NCI-H1048 (cell line): Measurements from ENCODE around the gene MS4A14.
"Not testable (repeated sequence)": the region's sequence is repeated elsewhere in the genome, so short reads cannot be mapped to it uniquely, and the experiment has no call there.

Source experiments
- DNase-seq: peaks from one replicate; lab custom pipeline; 2025; lab: John Stamatoyannopoulos, UW

MS4A14 gene, protein sequence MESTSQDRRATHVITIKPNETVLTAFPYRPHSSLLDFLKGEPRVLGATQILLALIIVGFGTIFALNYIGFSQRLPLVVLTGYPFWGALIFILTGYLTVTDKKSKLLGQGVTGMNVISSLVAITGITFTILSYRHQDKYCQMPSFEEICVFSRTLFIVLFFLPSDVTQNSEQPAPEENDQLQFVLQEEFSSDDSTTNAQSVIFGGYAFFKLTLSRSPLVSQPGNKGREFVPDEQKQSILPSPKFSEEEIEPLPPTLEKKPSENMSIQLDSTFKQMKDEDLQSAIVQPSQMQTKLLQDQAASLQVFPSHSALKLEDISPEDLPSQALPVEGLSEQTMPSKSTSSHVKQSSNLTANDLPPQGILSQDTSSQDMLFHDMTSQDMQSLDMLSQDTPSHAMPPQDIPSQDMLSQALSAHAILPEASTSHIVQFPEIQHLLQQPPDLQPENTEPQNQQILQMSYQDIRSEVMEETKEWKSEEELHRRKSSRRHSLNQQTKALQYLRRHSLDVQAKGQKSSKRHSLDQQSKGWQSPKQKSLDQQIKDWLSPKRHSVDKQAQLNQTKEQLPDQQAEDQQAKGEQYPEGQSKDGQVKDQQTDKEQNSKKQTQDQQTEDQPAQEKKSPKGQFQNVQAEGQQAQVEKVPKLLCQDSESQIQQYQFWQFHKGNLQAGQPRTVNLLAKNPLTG

DNA sequence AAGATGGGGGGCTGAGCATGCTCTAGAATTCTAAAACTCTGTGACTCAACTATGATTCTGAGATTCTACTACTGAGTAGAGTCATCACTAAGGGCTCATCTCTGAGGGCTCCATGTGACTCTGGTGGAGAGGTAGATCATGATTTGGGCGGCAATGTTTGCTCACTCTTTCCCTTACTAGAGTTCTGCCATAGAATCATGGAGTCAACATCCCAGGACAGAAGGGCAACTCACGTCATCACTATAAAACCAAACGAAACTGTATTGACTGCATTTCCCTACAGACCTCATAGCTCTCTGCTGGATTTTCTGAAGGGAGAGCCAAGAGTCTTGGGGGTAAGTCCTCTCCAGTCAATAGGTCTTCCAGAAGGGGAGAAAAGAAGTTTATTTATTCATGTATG is at the start of gene MS4A14:
Gene MS4A14, plus strand, starts transcription at position 78 of the 400 bp plus-strand sequence. Its CDS starts 120 bp downstream, at position 198.
- no peak for DNase-seq

DNA sequence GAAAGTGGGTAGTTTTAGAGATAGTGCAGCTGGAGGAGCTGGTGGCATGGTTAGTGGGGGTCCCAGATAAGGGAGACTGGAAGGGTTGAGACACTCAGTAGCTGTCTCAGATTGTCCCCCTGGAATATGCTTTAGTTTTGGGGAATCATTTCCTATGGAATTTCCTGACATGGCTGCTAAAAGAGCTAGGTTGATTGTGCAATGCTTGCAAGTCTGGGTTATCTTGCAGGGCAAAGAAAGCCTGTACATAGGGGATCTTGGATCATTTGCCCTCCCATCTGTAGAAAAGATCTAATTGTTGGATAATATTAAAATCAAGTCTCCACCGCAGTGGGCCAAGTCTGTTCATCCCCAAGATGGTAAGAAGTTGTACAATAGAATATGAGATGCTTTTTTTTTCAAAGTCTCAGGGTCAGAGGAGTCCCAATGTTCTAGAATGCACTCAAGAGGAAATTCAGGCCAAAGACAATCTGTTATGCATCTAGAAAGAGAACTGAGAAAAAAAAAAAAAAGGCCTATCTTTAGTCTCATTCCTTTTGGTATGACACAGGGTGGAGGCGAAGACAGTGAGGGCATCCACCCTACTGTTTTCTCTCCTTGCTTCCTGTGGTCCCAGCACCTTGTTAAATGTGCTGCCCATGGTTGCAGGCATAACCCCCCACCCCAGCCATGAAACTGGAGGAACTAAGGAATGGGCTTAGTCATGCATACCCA is 49.0 kb upstream of the MS4A14 start:
- DNase-seq = no peak

DNA sequence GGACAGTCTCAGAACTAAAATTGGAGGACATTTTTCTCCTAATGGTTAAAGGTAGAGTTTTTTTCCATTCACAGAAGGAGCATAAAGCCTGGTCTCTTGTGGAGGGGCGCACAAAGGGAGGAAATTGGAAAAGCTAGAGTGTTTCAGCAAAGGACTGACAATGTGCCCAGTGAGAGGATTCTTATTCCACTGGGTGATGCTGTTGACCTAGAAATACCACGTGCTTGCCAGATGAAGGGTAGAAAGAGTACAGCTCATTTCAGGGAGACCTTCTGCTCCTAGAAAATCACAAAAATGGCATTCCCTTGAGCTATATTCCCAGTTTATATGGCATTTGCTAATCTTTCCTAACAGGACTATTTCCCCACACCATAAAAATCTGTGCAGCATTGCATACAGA is 48.1 kb upstream of the MS4A14 start:
- no peak for DNase-seq

DNA sequence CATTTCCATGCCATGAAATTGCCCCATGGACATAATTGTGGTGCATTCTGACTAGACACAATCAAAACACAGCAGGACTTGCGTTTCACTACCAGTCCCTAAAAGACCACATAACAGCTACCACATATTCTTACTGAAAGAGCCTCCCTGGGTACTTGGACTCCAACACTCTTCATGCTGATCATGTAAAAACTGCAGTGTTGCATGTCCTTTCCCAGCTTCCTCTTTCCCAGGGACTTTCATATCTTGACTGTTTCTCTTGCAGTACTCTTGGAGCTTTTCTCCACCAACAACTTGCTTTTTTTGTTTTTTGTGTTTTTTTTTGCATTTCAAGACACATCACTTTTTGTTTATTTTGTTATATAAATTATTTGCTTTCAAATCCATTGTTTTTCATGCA is 46.3 kb upstream of the MS4A14 start:
- DNase-seq = no peak

DNA sequence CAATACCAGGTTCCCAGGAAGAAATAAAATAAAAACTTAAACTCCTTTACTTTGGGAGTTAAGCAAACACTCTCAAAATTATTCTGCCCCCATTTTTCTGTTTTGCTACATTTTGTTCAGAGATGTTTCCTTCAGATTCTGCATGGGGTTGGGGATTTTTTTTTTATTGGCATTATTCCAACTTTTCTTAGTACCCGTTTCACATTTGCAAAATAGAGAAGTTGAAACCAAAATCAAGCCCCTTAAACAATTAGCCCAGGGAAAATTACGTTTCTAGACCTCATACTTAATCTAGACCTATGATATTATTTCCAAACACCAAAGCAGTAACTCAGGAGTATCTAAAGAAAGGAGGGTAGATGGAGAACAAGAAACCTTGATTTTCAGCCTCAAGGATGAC is 38.5 kb upstream of the MS4A14 start:
- DNase-seq = no peak

DNA sequence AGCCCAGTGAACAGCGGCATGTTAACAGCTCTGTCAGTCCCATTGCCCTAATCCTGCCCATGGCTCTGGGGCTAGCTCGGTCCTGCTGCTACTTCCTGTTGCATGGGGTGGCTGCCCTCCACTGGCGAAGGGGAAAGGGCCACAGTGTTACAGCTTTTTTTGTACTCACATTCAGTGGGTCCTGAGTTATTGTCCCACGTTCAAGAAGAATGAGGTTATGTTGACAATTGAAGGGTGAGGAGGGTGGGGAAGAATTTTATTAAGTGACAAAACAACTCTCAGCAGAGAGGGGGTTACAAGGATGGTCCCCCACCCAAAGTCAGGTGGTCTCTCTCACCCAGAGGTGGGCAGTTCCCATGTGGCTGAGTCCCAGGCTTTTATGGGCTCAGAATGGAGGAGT is 35.6 kb upstream of the MS4A14 start:
- DNase-seq = no peak

DNA sequence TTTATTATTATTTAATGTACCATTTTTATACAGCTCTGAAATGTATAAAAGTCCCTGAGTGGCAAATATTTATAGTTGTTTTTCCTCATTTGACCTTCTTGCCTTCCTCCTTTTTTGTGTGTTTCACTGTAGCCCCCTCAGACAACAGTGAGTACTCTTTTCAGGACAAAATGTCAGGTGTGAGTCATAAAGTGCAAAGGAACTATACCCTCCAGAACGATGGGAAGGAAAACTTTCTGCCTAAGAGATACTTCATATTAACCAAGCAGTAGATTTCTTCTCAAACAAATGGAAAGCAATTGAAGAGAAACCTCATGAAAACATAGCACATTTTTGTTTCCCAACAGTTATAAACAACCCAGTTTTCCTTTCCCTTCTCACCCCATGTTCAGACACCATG is 34.0 kb upstream of the MS4A14 start:
- DNase-seq = no peak

DNA sequence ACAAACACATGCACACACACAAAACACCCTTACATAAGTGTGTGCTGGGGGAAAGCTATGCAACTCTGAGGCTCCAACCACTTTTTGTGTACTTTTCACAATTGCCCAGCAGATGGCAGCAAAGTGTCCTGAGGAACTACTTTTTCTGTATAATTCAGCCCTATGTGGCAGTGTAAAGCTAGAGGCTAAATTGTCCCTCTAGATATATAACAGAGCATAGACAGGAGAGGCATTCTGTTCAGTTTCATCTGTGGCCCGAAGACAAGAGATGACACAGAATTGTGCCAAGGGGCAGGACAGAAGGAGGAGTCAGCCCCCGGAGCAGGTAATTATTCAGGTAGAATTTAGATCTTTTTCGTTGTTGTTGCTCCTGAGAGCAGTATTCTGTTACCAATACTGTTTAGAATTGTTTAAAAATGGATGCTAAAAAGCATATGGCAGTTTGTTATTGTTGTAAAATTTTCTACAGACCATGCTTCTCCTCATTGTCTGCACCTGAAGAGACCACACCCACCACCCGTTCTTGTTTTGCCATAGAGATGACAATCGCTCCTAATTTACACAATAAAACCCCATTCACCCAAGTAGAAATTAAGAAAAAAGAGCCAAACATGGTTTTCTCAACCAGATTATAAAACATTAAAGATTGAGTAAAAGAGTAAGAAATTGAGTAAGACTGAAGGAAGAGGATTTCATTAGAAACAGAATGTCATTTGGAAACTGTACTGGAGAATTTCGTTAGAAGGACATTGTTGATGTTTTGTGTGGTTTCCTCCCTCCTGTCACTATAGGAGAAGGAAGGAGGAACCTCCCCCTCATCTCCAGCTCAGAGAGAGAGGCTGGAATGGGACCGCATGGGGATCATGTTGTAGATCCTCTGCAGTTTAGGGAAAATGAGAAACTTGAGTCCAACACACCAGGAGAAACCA is 32.5 kb upstream of the MS4A14 start:
- DNase-seq = peak; percentile 15

DNA sequence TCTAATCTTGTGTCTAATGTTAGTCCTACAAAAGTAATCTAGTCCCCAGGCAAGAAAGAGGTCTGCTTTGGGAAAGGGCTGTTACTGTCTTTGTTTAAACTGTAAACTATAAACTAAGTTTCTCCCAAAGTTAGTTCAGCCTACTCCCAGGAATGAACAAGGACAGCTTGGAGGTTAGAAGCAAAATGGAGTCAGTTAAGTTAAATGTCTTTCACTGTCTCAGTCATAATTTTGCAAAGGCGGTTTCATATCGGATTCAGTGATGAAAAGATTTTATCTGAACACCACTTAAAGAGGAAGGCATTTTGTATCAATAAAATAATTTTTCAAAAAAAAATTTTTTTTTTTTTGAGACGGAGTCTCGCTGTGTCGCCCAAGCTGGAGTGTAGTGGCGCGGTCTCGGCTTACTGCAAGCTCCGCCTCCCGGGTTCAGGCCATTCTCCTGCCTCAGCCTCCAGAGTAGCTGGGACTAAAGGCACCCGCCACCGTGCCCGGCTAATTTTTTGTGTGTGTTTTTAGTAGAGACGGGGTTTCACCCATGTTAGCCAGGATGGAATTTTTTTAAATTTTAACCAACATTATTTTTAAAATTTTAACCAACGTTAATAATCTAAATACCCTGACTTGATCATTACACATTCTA is 29.9 kb upstream of the MS4A14 start:
- DNase-seq = not testable (repeated sequence)

DNA sequence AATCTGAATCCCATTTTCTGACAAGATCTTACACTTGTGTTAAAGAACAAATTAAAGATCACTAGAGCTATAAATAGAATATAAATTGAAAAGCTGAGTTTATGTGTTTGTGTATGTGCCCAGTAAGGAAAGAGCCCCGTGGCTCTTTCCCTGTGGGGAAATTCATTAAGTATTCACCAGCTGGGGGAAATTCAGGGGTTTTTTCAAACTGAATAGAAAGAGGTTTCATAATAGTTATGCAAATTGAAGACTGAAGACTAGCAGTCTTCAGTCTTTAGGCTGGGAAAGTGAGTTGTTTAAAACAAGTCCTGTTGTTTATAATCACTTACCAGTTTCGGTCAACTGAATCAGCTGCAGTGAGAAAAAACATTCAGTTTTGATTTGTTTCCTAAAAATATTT is 29.2 kb upstream of the MS4A14 start:
- DNase-seq = no peak

DNA sequence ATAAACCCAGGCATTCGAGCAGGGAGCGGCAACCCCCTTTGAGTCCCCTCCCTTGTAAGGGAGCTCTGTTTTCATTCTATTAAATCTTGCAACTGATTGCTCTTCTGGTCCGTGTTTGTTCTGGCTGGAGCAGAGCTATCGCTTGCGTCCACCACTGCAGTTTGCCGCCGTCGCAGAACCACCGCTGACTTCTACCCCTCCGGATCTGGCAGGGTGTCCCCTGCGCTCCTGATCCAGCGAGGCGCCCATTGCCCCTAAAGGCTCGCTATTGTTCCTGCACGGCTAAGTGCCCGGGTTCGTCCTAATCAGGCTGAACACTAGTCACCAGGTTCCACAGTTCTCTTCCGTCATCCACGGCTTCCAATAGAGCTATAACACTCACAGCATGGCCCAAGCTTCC is 28.4 kb upstream of the MS4A14 start:
- no peak for DNase-seq

DNA sequence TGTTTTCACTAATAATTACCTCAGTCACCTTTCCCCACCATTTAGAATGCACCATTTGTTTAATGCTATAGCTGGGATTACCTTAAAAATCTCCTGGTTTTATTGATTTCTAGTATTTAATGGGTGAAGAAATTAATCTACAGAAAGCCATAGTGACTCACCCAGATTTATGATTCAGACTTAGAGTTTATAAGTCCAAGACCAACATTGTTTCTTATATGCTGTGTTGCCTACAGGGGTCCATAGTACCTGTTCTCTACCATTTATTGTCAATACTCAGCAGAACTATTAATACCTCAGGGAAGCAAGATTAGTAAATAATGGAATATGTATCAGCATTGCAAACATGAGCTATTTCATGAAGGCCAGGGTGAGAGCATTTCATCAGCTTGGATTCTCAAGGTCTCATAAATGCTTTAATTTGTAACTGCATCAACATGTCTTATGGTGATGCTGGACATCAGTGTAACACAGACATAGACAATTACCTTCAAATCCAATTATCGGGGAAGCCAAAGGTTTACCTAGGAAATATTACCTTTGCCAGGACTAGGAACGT is 25.9 kb upstream of the MS4A14 start:
- DNase-seq = no peak

DNA sequence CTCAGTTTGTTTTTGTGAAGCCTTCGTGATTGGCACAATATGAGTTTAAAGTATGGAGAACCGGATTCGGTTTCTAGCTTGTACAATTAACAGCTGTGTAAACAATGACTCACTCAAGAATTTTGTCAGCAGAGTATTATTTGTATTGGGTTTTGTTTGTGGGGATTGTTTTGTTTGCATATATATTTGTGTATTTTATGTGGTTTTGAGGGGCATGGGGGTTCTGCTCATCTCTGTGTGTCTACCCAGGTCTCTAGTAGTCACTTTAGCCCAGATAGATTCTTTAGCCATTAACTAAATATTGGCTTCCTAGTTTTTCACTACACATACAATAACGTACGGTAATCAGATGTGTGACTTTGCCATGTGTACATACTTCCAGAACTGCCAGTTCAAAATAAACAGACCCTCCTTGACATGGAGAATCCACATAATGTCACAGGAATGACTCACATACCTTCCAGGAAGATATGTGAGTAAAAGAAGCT is 25.4 kb upstream of the MS4A14 start:
- no peak for DNase-seq

DNA sequence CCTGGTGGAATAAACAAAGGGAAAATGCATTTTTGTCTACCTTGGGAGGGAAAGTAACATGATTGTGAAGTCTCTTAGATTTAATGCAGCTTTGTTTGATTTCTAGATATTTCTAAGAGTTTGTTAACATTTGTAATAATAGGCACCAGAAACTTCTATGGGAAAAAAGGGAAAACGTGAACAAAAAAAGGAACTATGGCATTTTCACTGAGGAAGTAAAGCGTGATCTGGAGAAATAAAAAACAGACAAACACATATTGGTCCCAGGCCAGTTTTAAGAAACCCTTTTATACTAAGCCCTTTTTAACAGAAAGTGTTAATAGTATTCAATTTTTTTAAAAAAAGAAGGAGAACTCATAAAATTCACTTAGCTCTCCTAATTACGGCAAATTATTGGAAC is 24.9 kb upstream of the MS4A14 start:
- no peak for DNase-seq

DNA sequence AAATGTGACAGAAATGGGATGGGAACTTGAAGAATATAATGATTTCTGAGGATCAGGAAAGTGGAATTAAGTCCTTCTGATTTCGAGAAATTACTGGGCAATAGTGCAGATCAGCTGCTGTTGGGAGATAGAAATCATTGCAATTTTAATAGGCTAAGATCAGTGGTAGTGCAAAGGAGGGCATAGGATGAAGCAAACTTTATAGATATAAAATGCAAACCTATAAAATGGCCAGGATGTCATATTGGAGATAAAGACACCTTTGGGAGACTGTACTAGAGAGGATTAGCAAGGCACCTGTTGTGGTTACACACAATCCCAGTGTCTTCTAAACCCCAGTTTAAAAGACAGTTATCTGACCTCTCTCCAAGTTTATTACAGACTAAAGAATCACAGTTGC is 24.4 kb upstream of the MS4A14 start:
- no peak for DNase-seq

DNA sequence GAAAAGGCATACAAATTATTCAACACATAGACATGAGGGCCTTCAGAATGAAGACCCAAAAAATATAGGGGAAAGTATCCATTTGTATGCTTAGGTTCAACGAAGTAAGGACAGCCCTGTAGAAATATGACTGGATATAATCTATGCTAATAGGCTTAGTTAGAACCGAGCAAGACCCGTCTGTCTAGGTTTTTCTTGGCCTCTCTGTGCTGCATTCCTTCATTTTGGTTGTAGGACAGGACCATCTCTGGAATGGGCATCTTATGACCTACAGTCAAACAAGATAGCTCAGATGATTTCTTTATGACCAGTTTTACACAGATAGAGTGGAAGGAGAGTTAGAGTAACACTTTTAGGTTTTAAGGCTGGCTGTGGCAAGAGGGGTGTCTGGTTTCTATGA is 23.5 kb upstream of the MS4A14 start:
- no peak for DNase-seq

DNA sequence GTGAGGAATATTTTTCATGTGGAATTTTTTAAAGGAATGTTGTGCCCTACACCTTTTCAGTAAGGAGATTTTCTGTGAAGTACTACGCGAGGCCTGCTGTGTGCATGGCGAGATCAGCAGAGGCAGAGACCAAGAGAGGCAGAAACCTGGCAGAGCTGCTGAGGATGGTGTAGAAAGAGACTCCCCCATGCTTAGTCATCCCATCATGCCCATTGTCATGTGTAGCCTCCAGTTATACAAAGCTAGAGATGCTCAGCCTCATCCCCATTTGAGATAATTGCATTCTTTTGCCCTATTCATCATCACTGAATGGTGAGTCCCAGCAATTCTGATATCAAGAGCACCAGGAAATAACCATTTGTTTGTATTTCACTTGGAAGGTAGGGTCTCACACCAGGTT is 20.9 kb upstream of the MS4A14 start:
- no peak for DNase-seq

DNA sequence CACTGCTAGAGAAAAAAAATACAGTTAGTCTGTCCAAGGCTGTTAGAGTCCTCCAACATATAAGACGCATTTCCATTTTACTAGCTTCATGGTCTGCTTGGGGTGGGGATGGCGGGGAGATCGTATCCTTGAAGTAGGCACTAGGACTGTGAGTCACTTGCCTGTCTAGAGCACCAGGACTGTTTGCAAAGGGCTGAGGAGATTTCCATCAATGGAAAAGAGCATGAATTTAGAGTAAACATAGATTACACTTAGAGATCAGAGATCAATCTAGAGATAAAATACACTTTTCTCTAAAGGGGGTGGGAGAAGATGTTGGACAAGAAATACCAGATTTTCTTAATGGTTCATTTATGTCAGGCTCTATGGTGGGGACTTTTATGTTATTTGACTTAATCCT is 19.7 kb upstream of the MS4A14 start:
- no peak for DNase-seq

DNA sequence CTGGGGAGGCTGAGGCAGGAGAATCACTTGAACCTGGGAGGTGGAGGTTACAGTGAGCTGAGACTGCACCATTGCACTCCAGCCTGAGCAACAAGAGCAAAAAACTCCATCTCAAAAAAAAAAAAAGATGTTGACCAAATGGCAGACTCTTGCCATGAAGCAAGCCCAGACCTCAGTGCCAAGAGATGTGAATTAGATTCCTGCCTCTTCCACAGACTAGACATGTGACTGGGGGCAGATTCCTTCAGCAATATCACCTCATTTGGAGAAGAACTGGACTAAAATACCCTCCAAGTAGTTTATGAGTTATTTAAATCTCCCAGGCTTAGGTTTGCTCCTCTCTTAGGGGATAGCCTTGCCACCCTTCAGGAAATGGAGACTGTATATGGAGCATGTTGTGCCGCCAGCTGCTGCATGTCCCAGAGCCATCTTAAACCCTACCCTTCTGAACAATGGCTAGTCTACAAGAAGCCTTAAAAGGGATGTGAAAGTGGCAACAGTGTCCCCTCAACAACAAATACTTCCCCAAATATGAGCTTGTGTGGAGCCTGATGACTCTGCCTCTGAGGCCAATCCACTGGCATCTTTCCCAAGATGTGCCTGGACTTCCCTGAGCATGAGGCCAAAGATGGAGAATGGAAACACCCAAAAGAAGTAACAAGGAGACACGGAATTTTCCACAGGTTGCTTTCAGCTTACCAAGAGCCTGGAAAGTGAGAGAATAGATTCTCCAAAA is 18.7 kb upstream of the MS4A14 start:
- no peak for DNase-seq

DNA sequence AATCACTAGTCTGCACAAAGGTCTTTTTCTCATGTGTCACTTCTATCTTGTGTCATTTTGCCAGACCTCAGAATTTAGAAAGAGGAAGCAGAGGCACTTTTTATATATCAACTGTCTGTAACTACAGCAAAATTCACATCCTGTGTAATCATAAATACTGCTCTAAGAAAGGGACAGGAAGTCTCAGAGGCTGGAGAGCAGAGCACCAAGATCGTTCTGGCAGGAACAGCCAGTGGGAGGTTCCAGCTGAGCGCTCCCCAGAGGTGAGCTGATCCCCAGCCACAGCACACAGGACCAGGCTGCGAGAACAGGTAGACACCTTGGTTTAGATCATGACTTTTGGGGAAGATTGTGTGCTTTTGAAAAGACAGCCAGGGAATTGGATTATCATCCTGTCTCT is 17.9 kb upstream of the MS4A14 start, which contains the start of gene MS4A7:
Gene MS4A7, plus strand, starts transcription at position 179 of the 400 bp plus-strand sequence. CDS start 4,610 bp downstream, outside the sequence.
- DNase-seq = no peak
